Measurements from ENCODE around the gene LIF. TPM values are rescaled to one million over a fixed set of nuclear protein-coding genes. Genes with fewer than 3 reads are reported as not detected.

The LIF gene
- total and polyA plus RNA-seq, 9 donors = 0.35 to 8.3 (median 1.9) TPM

DNA sequence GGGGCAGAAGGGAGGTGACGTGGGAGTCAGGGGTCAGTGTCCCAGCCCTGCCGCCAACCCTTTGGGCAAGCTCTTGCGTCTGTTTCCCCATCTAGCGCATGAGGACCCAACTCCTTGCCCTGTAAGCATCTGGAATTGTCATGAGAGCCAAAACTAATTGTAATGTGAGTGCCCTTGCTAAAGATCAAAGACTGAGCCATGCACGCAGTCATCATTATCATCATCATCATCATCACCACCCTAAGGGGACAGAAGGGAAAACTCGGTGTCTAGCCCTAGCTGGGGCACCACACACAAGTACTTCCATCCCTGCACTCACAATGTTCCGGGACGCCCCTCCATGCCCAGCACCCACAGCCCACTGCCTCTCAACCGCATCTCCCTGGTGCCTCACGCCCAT lies 2.5 kb downstream of the LIF start:
- Histone ChIP-seq H3K27me3 (no peaks in the 10 kb centered on the region), H3K4me3 (no peak overlapping the region), H3K9me3 (no peaks in the 10 kb centered on the region), H3K36me3 (no peaks in the 10 kb centered on the region), H3K27ac (no peak overlapping the region), H3K4me1 (ENCODE audit: insufficient read depth) (peaks cover 7% of the 10 kb centered on the region)
- 96 to 97% (median 97%) methylated on average over 10 of the region's 10 CpGs for WGBS, 3 donors
- TF ChIP-seq POLR2A (IDR thresholded peaks at IDR 0.05) (no peak), EP300 (IDR thresholded peaks at IDR 0.05) (no peak)
- TF ChIP-seq, protein P1, sequence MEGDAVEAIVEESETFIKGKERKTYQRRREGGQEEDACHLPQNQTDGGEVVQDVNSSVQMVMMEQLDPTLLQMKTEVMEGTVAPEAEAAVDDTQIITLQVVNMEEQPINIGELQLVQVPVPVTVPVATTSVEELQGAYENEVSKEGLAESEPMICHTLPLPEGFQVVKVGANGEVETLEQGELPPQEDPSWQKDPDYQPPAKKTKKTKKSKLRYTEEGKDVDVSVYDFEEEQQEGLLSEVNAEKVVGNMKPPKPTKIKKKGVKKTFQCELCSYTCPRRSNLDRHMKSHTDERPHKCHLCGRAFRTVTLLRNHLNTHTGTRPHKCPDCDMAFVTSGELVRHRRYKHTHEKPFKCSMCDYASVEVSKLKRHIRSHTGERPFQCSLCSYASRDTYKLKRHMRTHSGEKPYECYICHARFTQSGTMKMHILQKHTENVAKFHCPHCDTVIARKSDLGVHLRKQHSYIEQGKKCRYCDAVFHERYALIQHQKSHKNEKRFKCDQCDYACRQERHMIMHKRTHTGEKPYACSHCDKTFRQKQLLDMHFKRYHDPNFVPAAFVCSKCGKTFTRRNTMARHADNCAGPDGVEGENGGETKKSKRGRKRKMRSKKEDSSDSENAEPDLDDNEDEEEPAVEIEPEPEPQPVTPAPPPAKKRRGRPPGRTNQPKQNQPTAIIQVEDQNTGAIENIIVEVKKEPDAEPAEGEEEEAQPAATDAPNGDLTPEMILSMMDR (IDR thresholded peaks at IDR 0.05) = no peak
- intact Hi-C loops (cut with DNase I) = loop anchor here in 1 of 4 donors (5.0 kb wide), 1 partner anchor 37 kb away; no protein-coding TSS in a partner anchor
- no peak for DNase-seq

DNA sequence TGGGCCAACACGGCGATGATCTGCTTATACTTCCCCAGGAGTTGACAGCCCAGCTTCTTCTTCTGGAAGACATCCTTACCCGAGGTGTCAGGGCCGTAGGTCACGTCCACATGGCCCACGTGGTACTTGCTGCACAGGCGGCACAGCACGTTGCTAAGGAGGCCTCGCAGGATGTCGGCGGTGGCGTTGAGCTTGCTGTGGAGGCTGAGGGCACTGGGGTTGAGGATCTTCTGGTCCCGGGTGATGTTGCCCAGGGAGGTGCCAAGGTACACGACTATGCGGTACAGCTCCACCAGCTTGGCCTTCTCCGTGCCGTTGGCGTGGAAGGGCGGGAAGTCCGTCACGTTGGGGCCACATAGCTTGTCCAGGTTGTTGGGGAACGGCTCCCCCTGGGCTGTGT lies 2.9 kb downstream of the LIF start:
- Histone ChIP-seq H3K27ac (no peak overlapping the region), H3K4me1 (ENCODE audit: insufficient read depth) (peaks cover 11% of the 10 kb centered on the region), H3K9me3 (no peaks in the 10 kb centered on the region), H3K36me3 (no peaks in the 10 kb centered on the region), H3K4me3 (no peak overlapping the region), H3K27me3 (no peaks in the 10 kb centered on the region)
- WGBS, 3 donors = 94 to 98% (median 95%) methylated on average over 21 to 22 of the region's 22 CpGs
- TF ChIP-seq POLR2A (IDR thresholded peaks at IDR 0.05) (no peak), EP300 (IDR thresholded peaks at IDR 0.05) (no peak)
- TF ChIP-seq, protein P1 (IDR thresholded peaks at IDR 0.05) = no peak
- no peak for DNase-seq
- intact Hi-C loops (cut with DNase I) = loop anchor here in 1 of 4 donors (5.0 kb wide), 1 partner anchor 36 kb away; no protein-coding TSS in a partner anchor

DNA sequence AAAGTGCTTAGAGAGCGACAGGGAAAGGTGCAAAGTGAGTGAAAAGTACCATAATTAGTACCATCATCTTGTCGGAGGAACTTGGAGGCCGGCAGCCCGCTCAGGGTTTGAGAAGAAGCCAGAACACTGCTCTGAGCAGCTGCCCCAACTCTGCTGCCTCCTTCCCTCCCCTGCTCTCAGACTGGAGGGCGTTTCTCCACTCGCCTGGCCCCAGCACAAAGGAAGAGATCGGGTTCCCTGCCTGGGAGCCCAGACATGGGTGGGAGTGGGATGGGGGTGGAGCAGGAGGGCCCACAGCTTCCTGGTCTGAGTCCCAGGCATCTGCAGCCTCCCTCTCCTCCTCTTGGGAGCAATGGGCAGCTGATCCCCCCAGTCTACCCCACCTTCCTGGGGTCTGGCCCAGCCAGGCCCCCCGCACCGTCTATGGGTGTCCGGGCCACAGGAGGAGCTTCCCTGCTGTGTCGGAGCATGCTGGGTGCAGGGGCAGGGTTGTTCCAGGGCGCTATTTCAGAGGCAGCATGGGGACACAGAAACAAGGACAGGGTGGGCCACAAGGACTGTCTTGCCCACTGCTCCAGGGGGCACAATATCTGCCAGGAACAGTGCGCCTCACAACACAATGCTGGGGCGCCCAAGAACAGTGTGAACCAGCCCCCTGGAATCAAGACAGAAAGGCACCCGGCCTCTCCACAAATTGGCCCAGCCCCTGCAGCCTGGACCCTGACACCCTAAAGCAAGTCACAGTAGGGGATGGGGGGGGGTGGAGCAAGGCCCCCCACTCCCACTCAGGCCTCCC lies 4.8 kb downstream of the LIF start:
- no peak for DNase-seq
- WGBS, 3 donors = 39 to 42% (median 42%) methylated on average over 15 of the region's 15 CpGs
- no peak for TF ChIP-seq POLR2A (IDR thresholded peaks at IDR 0.05)
- no peak for TF ChIP-seq EP300 (IDR thresholded peaks at IDR 0.05)
- TF ChIP-seq, protein P1 (IDR thresholded peaks at IDR 0.05) = no peak
- peaks cover 11% of the 10 kb centered on the region for H3K4me1 ChIP-seq (ENCODE audit: insufficient read depth)
- no peaks in the 10 kb centered on the region for H3K9me3 ChIP-seq
- no peaks in the 10 kb centered on the region for H3K27me3 ChIP-seq
- intact Hi-C loops (cut with DNase I) = loop anchor here in 1 of 4 donors (5.0 kb wide), 1 partner anchor 34 kb away; no protein-coding TSS in a partner anchor
- no peak overlapping the region for H3K4me3 ChIP-seq
- H3K27ac ChIP-seq = no peak overlapping the region
- no peaks in the 10 kb centered on the region for H3K36me3 ChIP-seq

DNA sequence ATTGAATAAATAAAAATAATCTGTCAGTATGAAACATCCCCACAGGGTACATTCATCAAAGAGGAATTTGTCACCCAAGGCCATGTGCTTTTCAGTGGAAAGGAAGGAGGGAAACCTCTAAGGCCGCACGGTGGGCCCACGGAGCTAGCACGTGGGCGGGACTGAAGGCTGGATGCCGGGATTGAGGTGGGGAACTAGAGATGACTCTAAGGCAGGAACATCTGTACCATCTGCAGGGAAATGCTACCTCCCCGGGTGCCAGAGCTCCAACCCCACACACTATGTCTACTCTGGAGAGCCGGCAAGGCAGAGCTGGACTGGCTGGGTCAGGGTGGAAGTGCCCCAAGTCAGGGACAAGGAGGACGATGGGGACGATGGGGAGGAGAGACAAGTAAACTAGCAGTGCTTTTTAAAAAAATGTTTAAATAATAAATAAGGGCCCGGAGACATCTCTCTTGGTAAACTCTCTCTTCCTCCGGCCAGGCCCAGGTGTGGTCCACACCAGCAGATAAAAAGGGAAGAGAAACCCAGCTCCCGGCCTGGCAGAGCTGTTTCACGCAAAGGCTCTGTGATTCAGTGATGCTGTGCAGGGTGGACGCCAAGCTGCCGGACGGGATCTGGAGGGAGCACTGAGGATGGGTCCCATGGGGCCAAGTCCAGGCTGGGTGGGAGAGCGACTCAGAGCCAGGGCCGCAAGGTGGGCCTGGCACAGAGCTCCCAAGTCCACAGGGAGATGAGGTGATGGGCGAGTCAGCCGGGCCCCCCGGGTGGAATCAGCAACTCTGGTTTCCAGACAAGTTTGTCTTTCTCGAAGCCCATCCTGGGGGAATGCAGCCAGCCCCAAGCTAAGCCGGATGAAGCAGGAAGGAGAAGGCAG lies 5.8 kb downstream of the LIF start:
- Histone ChIP-seq H3K27me3 (no peaks in the 10 kb centered on the region), H3K36me3 (no peaks in the 10 kb centered on the region), H3K4me1 (ENCODE audit: insufficient read depth) (peaks cover 8% of the 10 kb centered on the region), H3K27ac (no peak overlapping the region), H3K9me3 (no peaks in the 10 kb centered on the region), H3K4me3 (no peak overlapping the region)
- TF ChIP-seq, protein P1 (IDR thresholded peaks at IDR 0.05) = no peak
- TF ChIP-seq POLR2A (IDR thresholded peaks at IDR 0.05) = no peak
- no peak for TF ChIP-seq EP300 (IDR thresholded peaks at IDR 0.05)
- intact Hi-C loops (cut with DNase I) = loop anchor here in 1 of 4 donors (5.0 kb wide), 1 partner anchor 33 kb away; no protein-coding TSS in a partner anchor
- DNase-seq = no peak
- 75 to 80% (median 78%) methylated on average over 24 of the region's 24 CpGs for WGBS, 3 donors
